Peyer's patch (tissue), 4 donors: Measurements from ENCODE around the gene TBCD.

Source experiments
- CTCF ChIP-seq, 6 experiments: fragments of 450-650 bp in 4 of 6; fragments of 200-600 bp in 2 of 6; sonication (generic) in 1 of 6; IDR thresholded peaks; one replicate each; pipeline ENCODE4 v1.5.1; 2017 to 2019; ENCODE audit warnings: antibody characterized with exemption in 6 of 6, mild to moderate bottlenecking in 3 of 6, moderate library complexity in 1 of 6
- POLR2A ChIP-seq, 2 donors: fragments of 450-650 bp; IDR thresholded peaks; one replicate each; pipeline ENCODE4 v1.5.1; 2017; ENCODE audit warnings: antibody characterized with exemption in 2 of 2, mild to moderate bottlenecking in 2 of 2, moderate library complexity in 2 of 2

DNA sequence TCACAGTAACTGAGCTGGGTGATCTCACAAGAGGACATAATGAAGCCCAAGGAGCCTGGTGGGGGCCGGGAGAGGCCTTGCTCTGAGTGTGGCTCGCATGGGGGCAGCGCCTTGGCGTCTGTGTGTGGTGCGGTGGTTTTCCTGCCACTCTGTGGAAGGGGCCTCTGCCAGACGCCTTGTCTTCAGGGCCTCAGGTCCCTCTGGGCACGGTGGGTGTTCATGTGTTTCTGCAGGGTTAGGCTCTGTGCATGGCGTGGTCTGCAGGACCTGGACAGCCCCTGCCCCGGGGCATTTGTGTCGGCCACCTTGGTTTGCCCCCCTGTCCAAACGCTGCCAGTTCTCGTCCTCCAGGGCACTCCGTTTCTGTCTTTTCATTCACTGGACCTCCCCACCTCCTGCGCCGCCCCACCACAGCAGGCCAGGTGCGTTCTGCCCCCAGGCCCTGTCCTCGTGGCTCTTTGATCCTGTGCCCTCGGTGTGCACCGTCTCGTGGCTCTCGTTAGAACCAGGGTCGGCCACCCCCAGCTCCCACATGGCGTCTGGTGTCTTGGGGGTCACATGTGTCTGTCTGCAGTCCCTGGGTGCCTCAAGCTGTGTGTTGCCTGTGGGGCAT lies 131.7 kb downstream of the TBCD start:
- TF ChIP-seq CTCF (IDR thresholded peaks at IDR 0.05), result no peak
- no peak for TF ChIP-seq POLR2A (IDR thresholded peaks at IDR 0.05)
